GM19372 (cell line): Measurements from ENCODE around the gene TRIM38.
A peak's percentile ranks its signal among the peaks of the same experiment; 100 is the strongest.
"Not testable (repeated sequence)": the region's sequence is repeated elsewhere in the genome, so short reads cannot be mapped to it uniquely, and the experiment has no call there.

Experiments used
- ATAC-seq: cut with Tn5 transposase; IDR thresholded peaks from one replicate; pipeline ENCODE4 v1.9.1; 2021; ENCODE audit warnings: mild to moderate bottlenecking, low read depth, moderate library complexity; ENCODE audit not compliant: unreplicated experiment

The TRIM38 gene, protein sequence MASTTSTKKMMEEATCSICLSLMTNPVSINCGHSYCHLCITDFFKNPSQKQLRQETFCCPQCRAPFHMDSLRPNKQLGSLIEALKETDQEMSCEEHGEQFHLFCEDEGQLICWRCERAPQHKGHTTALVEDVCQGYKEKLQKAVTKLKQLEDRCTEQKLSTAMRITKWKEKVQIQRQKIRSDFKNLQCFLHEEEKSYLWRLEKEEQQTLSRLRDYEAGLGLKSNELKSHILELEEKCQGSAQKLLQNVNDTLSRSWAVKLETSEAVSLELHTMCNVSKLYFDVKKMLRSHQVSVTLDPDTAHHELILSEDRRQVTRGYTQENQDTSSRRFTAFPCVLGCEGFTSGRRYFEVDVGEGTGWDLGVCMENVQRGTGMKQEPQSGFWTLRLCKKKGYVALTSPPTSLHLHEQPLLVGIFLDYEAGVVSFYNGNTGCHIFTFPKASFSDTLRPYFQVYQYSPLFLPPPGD

DNA sequence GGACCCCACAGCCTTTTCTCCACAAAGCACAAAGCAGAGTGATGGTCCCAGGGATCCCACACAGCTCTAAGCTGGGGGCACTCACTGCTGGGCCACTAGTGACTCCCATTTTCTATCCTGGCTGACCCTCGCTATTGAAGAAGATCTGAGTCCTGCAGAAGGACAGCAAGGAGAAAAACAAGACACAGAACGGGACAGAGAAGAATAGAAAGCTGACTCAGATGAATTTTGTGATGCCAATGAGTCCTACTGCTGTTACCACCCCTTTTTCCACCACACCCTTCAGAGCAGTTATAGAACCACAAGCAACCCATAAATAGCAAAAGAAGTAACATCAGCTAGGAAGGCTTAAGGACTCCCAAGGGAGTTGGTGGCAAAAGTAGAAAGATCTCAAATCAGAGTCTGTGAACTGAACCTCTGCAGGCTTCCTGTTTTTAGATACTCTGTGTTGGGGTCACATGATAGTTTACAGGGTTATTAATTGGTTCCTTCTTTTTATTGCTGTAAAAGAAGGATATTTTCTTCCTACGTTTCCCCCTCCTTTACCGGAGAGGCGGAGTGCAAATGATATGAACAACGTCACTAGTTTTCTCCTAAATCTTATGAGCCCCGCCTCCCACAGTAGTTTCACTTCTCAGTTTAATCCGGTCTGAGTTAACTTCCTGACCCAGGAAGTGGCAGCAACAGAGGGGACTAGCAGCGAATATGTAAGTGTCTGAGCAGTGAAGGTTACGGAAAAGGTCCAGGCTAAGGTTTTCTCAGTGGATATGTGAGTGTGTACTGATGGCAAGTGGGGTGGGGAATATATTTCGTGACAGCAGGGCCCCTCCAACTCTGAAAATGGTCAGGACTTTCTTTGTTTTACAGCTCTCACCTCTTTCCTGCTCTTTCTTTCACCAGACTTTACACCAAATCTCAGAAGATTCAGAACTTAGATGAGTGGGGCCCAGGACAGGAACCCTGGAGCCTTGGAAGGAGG is at the start of gene TRIM38:
TSS of gene TRIM38 (plus strand) at position 654 of the 979 bp plus-strand sequence. CDS start 3,721 bp downstream, outside the sequence.
- ATAC-seq, result peak; percentile 73

DNA sequence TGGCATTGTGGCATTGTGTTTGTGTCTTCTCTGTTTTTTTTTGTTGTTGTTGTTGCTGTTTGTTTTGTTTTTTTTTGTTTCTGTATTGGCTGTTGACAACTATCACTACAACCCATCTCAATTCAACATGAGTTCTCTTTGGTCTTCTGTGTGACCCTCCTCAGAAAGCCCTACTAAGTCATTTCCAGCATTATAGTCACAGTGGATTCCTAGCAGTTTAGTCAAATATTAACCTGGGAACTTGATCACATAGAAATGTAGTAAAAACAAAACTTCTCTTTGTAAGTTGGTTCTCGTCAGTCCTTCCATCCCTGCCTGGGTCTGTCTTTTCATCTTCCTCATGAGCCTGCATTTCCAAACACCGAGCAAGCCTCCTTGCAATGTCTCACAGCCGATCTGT is 48.9 kb upstream of the TRIM38 start:
- ATAC-seq, result no peak

DNA sequence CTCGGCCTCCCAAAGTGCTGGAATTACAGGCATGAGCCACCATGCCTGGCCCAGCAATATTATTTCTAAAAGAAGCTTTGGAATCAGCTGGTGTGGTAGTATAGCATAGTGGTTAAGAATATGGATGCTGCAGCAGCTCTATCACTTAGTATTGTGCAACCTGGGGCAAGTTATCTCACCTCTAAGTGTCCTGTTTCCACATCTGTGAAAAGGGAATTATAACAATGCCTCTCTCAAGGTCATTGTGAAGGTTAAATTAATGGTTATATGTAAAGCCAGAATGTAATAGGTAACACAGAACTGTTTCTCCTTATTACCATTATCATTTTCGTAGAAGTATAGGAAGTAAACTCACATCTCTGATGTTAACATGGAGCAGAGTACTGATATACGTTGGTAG is 46.3 kb upstream of the TRIM38 start:
- ATAC-seq, result no peak

DNA sequence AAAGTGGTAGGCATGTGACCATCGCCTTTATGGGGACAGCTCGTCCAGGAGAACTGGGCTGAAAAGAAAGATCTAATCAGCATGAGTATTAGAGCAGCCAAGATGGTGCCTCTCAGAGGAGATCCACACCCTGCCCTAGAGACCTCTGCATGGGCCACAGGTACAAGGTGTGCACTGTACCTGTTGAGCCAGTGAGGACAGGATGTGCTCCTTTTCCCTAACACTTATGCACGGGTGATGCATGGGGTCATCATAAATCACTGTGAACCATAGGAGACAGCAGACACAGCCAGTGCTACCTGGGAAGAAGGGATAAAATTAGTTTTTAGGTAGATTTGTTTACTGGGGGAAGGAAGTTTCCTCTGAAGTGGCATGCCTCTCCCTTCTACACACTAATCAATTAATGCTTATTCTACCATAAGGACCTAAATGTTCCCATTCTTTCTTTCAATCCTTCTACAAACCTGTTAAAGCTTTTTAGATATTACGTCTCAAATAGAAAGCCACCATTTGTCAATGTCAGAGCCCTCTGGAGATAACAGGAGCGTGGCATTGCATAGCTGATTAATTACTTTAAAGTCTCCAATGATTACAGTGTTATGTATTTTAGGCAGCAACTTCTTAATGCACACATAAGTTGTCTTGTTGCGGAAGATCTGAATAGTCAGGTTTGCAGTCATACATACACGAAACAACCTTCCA is 45.7 kb upstream of the TRIM38 start:
- ATAC-seq, result no peak

DNA sequence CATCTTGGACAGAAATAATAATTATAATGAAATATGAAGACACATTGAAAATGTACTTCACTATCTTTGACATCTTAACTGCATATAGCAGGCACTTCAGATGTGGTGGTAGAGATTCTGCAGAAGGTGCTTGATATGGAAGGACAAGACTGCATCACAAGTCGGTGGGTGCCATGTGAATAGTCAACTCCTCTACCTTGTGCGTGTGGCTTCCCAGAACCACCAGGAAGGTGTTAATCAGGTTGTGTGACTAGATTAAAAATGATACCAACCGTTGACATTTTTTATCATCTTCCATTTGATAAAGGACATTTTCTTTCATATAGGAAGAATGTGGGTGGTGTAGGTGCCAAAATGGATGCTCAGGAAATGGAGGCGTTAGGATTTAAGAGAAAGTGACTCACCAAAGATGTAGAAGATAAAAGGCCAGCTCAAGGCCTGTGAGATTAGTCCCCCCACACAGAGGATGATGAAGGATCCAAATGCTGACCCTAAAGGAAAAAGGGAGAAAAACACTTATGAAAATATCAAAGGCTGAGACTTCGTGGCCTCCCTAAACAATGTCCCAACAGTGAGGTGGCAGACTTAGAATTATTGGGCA is 44.4 kb upstream of the TRIM38 start:
- no peak for ATAC-seq

DNA sequence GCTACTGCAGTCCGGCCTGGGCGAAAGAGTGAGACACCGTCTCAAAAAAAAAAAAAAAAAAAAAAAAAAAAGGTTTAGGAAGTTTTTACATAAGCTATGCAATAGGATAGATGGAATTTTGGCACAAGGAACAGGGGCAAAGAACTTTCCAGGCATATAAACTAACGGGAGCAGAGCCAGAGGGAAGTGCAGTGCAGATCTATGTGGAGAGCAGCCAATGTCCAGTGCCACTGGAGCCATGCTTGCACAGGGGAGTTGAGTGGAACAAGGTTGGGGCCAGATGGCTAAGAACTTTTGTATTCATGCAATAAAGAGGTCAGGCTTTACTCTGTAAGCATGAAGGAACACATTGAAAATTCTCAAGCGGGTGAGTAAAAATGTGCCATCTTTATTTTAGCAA is 42.9 kb upstream of the TRIM38 start:
- ATAC-seq, result no peak

DNA sequence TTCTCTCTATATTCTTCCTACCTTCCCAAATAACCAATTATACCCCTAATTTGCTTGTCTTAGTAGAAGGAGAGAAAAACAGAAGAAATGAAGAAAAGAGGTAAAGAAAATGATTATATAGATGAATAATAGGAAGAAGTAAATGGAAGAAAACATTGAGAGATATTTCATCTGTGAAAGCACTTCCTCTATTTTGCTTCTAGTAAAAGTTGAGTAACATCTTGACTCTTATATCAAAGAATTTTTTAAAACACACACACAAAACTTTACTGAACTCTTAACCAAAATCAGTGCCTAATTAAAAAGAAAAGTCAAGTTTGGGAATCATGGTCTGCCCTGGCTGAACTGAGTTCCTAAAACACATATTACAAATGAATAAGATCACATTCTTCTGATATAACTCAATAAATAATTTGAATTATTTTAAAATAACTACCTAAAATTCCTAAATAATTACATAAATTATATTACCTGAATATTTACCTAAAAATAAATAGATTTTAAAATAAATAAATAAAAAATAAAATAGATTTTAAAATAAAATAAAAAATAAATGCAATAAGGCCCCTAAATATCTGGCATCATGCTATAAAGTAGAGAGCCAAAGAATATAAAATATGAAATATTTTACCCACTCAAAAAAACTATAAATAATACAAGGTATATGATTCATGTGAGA is 40.9 kb upstream of the TRIM38 start:
- ATAC-seq, result no peak

DNA sequence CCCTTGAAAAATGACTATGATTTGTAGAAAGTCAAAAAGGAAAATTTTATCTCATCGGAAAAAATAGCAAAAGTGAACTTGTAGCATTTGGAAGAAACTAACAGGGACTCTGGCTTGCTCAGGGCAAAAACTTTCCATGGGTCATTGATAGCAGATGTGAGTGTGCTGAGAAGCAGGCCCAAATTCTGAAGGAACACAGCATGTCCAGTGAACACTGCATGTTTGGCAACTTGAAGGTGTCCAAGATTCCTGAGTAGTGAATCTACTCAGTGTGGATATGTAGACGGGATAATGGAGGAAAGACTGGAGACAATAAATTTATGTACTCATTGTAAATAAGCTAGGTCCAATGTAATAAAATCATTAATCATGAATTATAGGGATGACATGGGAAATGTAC is 40.3 kb upstream of the TRIM38 start:
- ATAC-seq, result no peak

DNA sequence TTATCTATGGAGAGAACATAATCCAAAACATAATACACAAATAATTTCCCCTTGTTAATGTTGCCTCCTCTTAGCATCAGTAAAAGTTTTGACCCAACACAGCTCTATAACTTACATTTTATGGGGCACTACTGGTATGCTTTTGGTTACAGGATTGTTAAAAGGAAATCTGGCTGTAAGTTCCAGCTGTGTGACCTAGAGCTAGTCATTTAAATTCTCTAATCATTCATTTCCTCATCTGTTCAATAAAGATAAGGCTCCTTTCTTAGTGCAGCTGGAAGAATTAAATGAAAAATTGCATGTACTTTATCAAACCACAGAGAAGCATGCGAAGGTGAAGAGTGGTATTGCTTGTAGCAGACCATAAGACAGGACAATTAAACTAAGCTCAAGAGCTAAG is 36.7 kb upstream of the TRIM38 start:
- ATAC-seq, result no peak

DNA sequence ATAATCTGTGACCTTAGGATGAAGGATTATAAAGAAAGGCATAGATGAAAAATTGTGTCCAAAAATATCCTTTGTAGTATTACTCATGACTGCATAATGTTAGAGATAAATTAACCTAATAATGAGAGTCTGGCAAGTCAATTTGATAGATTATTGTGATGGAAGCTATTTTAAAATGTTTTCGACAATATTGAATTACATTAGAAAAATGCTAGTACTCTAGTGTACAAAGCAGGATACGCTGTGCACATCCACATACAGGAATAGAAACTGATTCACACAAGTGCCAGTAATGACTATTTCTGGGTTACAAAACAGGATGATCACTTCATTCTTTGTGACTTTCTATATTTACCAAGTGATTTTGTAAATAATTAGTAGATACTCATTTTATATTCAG is 35.4 kb upstream of the TRIM38 start:
- no peak for ATAC-seq

DNA sequence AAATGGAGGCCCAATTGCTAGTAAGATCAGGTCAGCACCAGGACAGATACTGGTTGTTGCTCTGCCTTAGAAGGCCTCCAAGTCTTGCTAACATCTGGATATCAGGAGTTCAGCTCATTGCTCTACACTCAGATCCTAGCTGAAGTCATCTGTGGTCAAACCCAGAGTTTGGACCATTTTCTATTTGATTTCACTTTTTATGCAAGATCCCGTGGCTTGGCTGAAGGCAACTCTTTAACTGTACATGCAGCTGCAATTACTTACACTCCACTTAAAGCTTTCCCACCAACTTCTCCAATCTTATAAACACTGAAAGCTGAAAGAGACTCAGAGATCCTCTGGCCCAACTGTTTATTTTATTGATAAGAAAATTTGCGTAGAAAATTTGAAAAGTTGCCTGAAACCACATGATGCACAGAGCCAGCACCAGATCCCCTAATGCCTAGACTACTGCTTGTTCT is 34.8 kb upstream of the TRIM38 start:
- no peak for ATAC-seq

DNA sequence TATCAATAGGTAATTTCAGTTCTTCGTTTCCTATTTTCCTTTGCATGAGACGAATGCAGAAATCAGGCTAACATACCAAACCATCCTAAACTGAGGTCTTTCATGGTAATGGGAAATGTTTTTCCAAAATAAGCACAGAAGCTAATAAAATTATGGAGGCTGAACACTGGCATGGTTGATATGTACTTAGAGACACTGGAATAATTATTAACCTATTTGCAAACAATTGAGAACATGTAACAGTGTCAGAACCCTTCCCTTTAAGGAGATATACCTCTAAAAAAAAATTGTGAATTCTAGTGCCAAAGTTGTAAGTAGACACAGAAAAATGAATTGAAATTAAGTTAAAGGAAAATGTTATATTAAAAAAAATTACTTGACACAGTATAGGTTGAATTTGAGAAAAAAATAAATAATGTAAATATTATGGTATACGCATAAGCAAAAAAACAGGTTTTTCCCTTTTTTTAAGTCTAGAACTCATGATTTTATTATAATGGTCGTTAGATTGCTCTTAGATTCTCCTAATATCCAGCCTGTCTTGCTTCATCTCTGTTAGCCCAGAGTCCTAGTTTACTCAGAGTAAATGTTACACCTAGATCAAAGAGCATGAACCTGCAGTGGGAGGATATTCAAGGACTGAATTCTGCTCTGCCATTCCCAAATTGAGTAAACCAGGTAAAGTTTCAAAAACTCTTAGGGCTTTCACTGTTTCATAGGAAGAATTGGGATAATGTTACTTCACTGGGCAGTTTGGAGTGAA is 33.9 kb upstream of the TRIM38 start:
- ATAC-seq, result no peak

DNA sequence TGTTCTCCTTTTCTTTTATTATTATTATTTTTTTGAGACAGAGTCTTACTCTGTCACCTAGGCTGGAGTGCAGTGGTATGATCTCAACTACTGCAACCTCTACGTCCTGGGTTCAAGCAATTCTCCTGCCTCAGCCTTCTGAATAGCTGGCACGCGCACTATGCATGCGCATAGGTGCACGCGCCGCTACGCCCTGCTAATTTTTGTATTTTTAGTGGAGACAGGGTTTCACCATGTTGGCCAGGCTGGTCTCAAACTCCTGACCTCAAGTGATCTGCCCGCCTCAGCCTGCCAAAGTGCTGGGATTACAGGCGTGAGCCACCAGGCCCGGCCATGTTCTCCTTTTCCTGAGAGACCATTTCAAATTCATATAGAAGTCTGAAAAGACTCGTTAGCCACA is 32.8 kb upstream of the TRIM38 start:
- not testable (repeated sequence) for ATAC-seq

DNA sequence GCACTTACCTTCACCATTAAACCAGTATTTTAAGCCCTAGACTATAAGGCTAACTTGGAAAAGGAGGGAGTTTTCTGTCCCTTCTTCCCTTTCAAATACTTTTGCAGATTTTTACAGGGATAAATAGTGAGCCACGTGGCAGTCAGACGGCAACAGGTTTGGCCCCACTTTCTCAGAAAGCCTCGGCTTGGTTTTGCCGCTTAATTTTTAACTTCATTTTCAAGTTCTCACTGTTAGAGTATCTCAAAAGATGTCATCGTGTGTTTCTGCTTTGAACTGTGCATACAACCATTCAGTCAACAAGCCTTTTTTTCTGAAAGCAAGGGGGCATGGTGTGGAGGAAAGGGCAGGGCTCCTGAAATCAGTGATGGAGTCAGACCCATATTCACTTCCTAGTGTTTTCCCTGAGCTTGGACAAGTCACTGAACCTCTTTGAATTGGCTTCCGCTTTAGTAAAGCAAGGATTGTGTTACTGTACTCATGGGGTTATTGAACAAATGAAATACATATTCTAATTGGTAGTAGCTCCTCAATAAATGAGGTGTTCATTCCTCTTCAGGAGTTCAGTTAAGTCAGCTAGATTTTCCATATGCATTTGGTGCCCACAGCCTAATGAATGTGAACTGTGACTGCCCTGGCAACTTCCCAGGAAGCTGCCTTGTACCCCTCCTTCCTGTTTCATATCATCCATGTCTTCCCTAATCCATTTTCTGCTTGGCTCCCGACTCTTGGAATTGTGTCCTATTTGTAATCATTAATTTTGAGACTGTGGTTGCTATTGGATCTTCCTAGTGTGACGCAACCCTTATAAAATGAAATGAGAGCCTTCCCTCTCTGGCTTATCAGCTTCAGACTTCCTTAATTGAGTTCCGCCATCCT is 31.8 kb upstream of the TRIM38 start, which contains the start of gene SLC17A2:
TSS of gene SLC17A2 (minus strand) at position 160 of the 879 bp plus-strand sequence. CDS start 4,895 bp downstream, outside the sequence.
- no peak for ATAC-seq

DNA sequence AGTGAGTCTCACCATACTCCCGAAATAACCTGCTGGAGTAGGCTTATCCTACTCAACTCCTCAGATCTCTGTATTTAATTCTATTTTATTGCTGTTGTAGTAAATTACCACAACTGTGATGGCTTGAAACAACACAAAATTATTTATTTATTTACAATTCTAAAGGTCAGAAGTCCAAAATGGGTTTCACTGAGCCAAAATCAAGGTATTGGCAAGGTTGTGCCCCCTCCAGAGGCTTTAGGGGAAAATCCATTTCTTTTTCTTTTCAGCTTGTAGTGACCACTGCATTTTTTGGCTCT is 31.2 kb upstream of the TRIM38 start:
- no peak for ATAC-seq

DNA sequence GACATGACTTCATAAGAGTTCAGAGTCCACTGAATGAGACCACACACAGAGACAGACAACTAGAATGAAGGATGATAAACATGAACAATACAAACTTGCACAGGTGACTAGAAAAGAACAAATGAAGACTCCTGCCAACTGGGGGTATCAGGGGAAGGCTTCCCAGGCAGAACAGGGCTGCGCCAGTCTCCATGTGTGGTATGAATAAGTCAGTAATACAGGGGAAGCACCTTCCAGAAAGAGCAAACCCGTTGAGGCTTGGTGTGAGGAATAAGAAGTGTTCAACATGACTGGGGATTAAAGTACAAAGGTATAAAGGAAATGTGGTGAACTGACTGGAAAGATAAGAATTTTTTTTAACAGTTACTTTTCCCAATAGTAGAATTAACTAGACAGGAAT is 28.4 kb upstream of the TRIM38 start:
- ATAC-seq, result no peak

DNA sequence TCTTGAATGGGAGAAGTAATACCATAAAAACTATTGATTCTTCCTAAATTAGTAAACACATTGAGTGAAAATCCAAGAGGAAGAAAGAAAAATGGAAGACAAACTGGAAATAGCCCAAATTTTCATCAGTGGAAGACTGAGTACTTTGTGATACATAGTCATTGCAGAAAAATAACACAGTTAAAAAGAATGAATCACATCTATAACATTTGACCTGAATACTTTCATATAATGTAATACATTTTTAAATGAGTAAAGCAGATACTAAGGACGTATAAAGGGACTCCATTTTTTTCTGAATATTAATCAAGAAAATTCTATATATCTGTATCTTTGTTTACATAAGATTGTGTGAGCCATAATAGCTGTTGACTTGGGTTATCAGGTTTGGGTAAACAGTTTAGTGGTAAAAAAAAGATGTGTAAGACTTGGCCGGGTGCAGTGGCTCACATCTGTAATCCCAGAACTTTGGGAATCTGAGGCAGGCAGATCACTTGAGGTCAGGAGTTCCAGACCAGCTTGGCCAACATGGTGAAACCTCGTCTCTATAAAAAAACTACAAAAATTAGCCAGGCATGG is 27.8 kb upstream of the TRIM38 start:
- no peak for ATAC-seq

DNA sequence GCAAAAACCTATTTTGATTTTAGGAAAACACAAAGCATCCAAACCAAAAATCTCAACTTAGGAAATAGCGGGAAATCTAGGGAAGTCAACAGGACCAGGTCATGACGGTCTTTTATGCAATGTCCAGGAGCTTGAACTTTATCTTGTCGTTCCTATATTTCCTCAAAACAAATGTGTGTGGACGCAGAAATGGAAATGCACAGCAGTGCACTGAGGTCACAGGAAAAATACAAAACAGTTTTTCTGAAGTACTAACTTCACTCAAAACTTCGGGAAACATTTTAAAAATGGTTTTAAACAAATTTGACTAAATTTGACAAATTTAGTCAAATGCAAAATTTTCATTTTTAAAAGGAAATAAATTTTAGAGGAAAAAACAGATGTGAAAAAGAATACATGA is 26.6 kb upstream of the TRIM38 start:
- ATAC-seq, result no peak
